HepG2 (cell line): ENCODE measurements around the gene CABP2.

ENCODE experiments used
- ADNP ChIP-seq: sonication (generic); formaldehyde crosslinking; IDR thresholded peaks from 2 replicates; pipeline ENCODE4 v1.4.0; 2020; ENCODE audit warnings: missing genetic modification reagents
- CREB1 ChIP-seq, 2 experiments: fragments of 450-650 bp in 1 of 2; IDR thresholded peaks; 2 replicates each; pipeline ENCODE4 v1.6.1; 2016 to 2017; ENCODE audit warnings: control low read depth in 1 of 2, mild to moderate bottlenecking in 1 of 2, missing compliant biosample characterization in 1 of 2, missing genetic modification characterization in 1 of 2
- POLR2A ChIP-seq, 2 experiments: IDR thresholded peaks; 2 replicates each; pipeline ENCODE4 v1.6.1; 2011; ENCODE audit warnings: low read depth in 2 of 2, low read length in 2 of 2, mild to moderate bottlenecking in 1 of 2, moderate library complexity in 1 of 2; ENCODE audit not compliant: insufficient read depth in 1 of 2
- POLR2G ChIP-seq: fragments of 200-400 bp; formaldehyde crosslinking; IDR thresholded peaks from 2 replicates; pipeline ENCODE4 v1.6.1; 2018; ENCODE audit warnings: mild to moderate bottlenecking, low read depth, low read length, moderate library complexity
- SP4 ChIP-seq: sonication (generic); formaldehyde crosslinking; IDR thresholded peaks from 2 replicates; pipeline ENCODE4 v1.8.1; 2023; ENCODE audit warnings: mild to moderate bottlenecking, missing genetic modification reagents
- ZNF569 ChIP-seq: sonication (generic); formaldehyde crosslinking; IDR thresholded peaks from 2 replicates; pipeline ENCODE4 v1.5.0; 2020; ENCODE audit warnings: mild to moderate bottlenecking, missing genetic modification reagents, moderate library complexity, borderline replicate concordance

GRCh38 chr11:67517784-67518552 is 5.3 kb downstream of the CABP2 start:
- TF ChIP-seq SP4 (CRISPR knock-in tag), result no peak
- no peak for TF ChIP-seq POLR2G
- TF ChIP-seq ZNF569 (CRISPR knock-in tag), result no peak
- no peak for TF ChIP-seq CREB1 (IDR thresholded peaks at IDR 0.05)
- no peak for TF ChIP-seq CREB1 (CRISPR knock-in tag; IDR thresholded peaks at IDR 0.05)
- TF ChIP-seq ADNP (CRISPR knock-in tag), result no peak
- no peak for TF ChIP-seq POLR2A (IDR thresholded peaks at IDR 0.05; ENCODE audit: insufficient read depth in 1 of 2, low read depth in 2 of 2, low read length in 2 of 2)
